Fibroblast of skin of abdomen (primary cell): ENCODE measurements around the gene SDC4.
A peak's percentile ranks its signal among the peaks of the same experiment; 100 is the strongest.

ENCODE experiments used
- DNase-seq: peaks from one replicate; pipeline ENCODE4 v3.0.0-alpha.2; 2013

SDC4 gene

DNA sequence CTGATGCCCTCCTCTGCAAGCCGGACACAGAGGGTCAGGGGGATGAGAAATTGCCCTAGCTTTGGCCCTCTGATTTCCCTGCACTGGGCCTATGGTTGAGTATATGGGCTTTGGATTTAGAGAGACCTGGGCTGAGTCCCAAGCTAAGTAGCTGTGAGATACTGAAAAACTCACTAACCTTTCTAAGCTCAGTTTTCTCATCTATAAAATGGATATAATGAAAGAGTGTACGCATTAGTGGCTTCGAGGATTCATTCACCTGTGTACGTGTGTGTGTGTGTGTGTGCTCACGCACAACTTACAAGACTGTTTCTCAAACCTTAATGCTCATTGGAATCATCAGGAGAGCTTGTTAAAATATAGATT is 54.2 kb downstream of the SDC4 start:
- no peak for DNase-seq

DNA sequence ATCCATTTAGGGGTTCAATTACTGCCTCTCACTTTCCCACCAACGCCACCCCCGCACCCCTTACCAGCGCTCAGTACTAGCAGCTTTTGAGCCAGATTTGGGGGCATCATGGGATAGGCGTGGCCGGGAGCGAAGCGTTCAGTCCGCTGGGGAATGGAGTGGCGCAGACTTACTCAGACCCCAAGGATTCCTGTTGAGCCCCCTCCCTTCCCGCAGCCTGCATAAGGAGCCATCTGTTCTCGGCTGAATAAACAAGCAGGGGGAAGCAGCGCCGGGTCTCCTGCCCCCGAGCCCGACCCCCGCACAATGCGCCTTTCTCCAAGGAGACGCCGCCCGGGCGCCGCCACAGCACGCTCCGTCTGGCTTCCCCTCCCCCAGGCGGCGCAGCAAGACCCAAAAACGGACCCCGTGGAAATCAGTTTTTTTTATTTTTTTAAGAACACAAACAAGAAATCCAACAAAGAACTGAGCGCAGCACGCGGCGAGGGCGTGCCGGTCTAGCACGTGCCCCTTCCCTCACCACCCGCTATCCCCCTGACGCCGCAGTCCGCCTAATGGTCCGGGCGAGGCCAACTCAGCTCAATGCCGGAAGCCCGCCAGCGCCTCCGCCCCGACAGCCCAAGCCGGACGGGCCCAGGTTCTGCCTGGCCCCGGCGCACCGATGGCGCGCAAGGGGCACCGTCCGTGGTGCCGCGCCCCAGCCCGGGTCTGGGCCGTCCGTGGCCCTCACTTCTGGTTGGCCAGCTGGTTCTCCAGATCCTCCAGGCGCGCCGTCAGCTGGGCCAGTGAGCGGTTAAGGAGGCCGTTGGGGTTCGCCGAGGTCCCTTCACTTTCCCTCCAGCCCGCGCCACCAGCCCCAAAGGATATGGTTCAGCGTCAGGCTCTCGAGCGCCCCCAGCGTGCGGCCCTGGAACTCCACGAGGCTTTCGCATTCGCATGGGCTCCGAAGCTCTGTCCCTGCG is 54.9 kb downstream of the SDC4 start:
- peak; percentile 64 for DNase-seq

DNA sequence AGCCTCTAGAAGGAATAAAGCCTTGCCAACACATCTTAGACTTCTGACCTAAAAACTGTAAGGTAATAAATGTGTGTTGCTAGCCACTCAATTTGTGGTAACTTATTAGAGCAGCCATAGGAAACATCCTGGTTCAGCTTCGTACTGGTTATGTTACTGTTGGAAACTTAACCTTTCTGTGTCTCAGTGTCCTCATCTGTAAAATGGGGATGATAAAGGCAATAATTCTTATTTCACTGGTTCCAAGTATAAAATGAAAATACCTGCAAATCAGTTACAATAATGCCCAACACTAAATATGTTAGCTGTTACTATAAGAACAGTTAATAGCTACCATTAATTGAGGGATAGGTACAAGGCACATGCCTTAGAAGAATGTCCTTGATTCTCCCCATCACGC is 55.9 kb downstream of the SDC4 start:
- no peak for DNase-seq

DNA sequence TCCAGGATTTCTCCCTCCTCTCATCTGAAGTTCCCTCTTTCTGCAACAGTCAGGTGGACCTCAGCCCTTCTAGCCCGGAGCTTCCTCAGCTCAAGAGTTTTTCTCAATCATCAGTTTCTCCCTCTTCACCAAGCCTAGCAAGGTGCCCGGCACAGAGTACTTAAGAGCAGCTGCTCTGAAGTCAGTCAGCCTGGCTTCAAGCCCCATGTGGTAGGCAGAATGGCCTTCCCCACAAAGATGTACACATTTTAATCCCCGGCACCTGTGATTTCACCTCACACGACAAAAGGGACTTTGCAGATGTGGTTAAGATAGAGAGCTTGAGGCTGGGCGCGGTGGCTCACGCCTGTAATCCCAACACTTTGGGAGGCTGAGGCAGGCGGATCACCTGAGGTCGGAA is 56.7 kb downstream of the SDC4 start:
- DNase-seq: no peak

DNA sequence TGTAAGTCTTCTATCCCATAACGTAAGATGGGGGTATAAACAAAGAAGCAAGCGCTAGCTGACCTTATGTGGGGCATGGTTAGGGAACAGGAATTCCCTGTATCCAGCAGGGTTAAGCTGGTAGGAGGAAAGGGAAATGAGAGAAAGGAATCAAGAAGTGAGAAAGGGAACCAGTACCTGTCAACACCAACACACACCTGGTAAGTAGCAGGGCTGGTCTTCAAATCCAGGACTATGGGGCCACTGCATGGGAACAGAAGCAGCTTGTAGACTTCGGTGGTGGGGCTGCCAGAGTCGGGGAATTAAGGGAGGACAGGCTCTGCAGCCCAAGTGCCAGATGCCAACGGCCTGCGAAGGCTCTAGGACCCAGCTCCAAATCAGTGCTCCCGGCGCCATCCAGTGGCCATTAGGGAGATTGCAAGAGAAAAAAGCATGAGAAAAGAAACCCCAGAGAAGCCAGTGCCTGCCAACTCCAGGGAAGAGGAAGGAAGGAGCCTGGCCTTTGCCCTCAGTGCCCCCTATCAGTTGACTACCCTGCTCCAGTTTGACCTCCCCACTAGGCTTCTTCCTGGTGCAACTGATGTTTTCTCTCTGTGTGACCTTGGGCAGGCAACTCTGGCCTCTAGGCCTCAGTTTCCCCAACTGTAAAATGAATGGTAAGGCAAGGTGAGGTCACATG is 57.4 kb downstream of the SDC4 start:
- peak; percentile 71 for DNase-seq

DNA sequence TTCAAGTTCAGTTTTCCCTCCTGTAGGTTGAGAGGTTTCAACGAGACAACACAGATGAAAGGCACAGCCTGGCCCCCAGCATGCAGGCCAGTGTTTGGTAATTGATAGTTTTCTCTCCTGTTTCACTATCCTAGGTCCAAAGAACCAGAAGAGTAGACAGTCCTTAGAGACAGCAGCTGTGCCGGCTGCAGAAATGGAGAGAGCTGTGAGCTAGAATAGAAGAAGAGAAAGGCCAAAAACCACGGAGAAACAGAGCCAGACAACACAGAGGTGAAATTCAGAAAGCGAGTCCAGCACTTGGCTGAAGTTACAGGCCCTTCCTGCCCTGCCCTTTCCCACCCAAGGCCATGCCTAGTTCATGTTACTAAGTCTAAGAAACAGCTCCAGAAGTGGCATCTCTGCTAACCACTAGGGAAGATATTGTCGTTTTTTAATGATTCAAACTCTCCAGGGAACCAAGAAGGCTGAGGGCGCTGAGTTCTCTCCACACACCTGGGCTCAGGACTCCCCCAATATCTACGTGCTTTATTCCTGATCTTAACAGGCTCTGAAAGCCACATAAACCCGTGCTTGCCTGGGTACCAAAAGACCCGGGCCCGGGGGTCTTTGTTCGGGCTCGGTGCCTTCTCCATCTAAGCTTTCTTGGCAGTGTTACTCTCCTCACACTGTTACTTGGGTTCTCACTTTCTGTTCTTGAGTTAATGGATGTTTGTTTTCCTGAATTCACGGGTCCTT is 58.1 kb downstream of the SDC4 start:
- no peak for DNase-seq

DNA sequence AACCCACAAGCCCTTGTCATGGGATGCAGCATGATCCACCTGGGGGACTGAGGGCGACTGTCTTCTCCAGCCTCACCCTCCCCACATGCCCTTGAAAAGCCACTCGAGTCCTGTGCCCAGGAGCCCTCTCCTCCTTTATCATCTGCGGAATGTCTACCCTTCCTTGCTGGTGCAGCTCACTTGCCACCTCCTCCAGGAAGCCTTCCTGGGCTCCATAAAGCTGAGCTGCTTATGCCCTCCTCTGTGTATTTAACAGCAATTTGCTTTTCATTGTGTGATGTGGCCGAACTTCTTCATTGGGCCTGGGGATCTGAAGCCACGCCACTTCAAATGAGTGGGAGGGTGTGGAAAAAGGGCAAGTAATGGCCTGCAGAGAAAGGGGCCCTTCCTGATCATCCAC is 59.4 kb downstream of the SDC4 start:
- no peak for DNase-seq

DNA sequence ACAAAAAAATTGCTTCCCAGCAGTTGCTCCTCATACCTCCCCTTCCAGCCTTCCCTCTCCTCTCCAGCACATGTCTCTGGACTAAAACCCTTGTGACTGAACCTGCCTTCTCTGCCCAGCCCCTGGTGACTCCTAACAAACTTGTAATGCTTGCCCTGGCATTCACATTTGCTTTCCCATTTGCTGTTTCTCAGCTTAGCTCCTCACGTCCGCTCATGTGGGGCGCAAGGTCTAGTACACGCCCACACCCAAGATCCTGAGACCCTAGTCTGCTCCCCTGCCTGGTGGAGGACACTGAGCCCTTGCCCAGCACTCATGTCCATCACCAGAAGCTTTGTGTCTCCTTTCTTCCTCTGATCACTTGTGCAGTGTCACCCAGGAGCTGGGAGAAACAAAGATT is 59.8 kb downstream of the SDC4 start:
- DNase-seq: no peak

DNA sequence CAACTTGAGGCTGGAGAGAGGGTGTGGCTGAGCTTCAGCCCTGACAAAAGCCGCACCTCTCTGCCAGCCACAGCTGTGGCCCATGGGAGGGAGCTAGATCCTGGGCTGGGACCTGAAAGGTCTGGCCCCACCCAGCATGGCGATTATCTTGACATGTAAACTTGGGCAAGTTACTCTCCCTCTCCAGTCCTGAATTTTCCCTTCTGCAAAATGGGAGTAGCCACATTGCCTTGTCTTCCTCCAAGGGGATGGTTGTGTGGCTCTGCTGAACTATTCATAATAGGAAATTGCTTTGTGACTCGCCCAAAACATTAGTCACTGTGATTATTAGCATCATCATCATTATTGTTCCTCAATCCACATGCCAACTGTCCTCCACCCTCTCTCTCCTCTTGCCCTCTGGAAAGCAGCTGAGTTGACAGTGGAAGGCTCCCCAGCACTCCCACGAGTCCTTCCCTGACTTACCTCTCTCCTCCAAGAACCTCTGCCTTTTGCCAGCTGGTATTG is 64.6 kb downstream of the SDC4 start:
- no peak for DNase-seq

DNA sequence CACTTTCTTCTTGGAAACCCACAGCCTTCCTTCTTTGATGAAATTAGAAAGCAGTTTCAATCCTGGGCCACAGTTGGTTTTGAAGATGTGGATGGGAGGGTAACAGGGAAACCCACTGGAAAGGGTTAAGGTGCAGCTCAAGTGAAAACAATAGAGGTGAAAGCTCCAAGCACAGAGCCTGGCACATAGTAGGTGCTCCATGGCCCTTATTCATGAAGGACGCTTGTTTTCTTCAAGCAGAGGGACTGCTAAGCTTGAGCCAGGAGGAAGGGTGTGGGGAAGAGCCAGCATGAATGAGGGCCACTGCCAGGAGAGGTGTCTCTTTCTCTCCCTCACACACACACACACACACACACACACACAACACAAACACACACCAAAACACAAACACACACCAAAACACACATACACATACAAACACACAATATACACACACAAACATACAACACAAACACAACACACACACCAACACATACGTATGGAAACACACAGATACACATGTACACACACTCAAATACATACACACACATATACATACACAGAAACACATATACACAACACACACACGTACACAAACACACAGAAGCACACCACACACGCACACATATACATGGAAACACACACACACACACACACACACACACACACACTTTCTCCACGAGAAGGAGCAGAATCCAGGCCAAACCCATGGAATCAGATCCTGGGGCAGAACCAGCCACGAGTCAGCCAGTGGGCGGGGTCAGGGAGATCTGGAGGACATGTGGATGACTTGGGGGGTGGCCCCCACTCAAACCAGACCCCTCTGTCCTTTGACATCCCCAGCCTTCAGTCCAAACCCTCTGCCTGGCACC is 65.3 kb downstream of the SDC4 start:
- no peak for DNase-seq

DNA sequence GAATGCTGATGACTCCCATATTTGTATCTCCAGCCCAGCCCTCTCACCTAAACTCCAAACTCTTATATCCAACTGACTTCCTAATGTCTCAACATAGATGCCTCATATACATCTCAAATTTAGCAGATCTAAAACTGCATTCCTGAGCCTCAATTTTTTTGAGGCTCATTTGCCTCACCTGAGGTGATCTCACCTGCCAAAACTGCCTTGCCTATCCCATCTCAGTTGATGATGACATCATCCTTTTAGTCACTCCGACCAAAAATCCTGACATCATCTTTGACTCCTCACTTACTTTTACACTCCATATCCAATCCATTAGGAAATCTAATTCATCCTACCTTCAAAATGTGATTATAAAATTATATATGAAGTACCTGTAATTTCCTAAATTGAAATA is 68.2 kb downstream of the SDC4 start:
- DNase-seq: no peak

DNA sequence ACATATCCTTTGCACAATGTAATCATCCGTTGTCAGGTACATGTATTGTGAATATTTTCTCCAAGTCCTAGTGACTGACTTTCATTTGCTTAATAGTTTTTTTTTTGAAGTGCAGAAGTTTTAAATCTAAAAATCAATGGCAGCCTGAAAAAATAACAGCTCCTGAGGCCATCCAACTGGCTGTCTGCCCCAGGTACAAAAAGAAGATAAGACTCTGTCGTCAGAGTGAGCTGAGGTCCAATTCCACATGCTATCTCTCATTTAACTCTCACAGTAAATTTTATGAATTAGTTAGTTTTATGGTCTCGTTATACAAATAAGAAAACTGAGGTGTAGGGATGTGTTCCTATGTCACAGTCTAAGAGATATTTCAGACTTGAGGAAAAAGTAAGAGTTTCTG is 72.9 kb downstream of the SDC4 start:
- no peak for DNase-seq
